WERI-Rb-1 (cell line): Measurements from ENCODE around the gene ZNF740.

ENCODE experiments used
- DNase-seq: peaks from one replicate; pipeline ENCODE4 v3.0.0-alpha.2; 2020
- H3K27ac ChIP-seq: fragments of 250-450 bp; sonication (Bioruptor Pico); 2 replicates; pipeline ENCODE4 v1.5.1; 2020; ENCODE audit warnings: mild to moderate bottlenecking, moderate library complexity
- H3K27me3 ChIP-seq: fragments of 250-450 bp; sonication (Bioruptor Pico); 2 replicates; pipeline ENCODE4 v1.5.1; 2021; ENCODE audit warnings: mild to moderate bottlenecking, low read depth, moderate library complexity; ENCODE audit not compliant: insufficient read depth, severe bottlenecking
- H3K36me3 ChIP-seq: fragments of 250-450 bp; sonication (Bioruptor Pico); 2 replicates; pipeline ENCODE4 v1.5.1; 2020; ENCODE audit warnings: mild to moderate bottlenecking, moderate library complexity
- H3K4me3 ChIP-seq: 2 replicates; pipeline ENCODE4 v1.5.1; 2011; ENCODE audit warnings: low read depth, mild to moderate bottlenecking, control low read depth, low read length
- H3K9me3 ChIP-seq: fragments of 250-450 bp; sonication (Bioruptor Pico); 2 replicates; pipeline ENCODE4 v1.5.1; 2021; ENCODE audit warnings: mild to moderate bottlenecking, moderate library complexity; ENCODE audit not compliant: severe bottlenecking
- TF ChIP-seq, protein P1 (sequence below): IDR thresholded peaks from 2 replicates; pipeline ENCODE4 v1.5.1; 2011; ENCODE audit warnings: low read depth, mild to moderate bottlenecking, control low read depth, inconsistent platforms, low read length

Gene ZNF740

DNA sequence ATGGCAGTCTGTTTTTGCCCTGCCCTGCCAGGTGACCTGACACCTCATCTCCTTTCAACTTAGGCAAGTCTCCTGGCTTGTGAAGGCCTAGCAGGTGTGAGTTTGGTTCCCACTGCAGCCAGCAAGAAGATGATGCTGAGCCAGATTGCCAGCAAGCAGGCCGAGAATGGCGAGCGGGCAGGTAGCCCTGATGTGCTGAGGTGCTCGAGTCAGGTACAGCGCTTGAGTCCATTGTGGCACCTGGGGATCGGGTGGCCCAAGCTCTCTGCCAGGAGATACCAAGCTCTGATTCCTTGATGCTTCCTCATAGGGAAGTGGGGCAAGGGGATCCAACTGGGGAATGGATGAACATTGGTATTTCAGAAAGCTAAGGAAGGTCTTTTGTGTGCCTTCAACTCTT, 4.3 kb downstream of the ZNF740 start:
- peaks cover 71% of the 10 kb centered on the region for H3K36me3 ChIP-seq
- no peak overlapping the region for H3K27ac ChIP-seq
- no peaks in the 10 kb centered on the region for H3K9me3 ChIP-seq
- TF ChIP-seq, protein P1, sequence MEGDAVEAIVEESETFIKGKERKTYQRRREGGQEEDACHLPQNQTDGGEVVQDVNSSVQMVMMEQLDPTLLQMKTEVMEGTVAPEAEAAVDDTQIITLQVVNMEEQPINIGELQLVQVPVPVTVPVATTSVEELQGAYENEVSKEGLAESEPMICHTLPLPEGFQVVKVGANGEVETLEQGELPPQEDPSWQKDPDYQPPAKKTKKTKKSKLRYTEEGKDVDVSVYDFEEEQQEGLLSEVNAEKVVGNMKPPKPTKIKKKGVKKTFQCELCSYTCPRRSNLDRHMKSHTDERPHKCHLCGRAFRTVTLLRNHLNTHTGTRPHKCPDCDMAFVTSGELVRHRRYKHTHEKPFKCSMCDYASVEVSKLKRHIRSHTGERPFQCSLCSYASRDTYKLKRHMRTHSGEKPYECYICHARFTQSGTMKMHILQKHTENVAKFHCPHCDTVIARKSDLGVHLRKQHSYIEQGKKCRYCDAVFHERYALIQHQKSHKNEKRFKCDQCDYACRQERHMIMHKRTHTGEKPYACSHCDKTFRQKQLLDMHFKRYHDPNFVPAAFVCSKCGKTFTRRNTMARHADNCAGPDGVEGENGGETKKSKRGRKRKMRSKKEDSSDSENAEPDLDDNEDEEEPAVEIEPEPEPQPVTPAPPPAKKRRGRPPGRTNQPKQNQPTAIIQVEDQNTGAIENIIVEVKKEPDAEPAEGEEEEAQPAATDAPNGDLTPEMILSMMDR: no peak
- no peak overlapping the region for H3K4me3 ChIP-seq
- H3K27me3 ChIP-seq: no peaks in the 10 kb centered on the region
- DNase-seq: no peak

- H3K4me3 ChIP-seq: no peak overlapping the region
- H3K27me3 ChIP-seq: no peaks in the 10 kb centered on the region
- TF ChIP-seq, protein P1: no peak
- no peak overlapping the region for H3K27ac ChIP-seq
- no peak for DNase-seq
- H3K36me3 ChIP-seq: peaks cover 71% of the 10 kb centered on the region
- no peaks in the 10 kb centered on the region for H3K9me3 ChIP-seq
Measured at GRCh38 chr12:53185582-53186153, 5.1 kb downstream of the ZNF740 start.

DNA sequence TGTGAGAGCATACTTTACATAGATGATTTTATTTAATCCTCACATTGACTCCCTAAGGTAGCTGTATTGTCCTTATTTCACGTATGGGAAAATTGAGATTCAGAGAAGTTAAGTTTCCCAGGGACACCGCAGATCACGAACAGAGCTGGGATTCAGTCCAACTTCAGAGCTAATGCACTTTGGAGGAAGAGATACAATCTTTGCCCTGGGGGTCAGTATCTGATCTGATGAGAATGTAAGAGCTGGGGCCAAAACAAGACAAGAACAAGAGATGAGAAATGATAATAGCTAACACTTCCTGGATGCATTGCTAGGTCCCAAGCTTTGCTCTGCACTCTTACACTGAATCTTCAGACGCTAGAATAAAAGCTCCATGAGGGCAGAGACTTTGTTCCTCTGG, 6.2 kb downstream of the ZNF740 start:
- no peak for DNase-seq
- TF ChIP-seq, protein P1: no peak
- no peaks in the 10 kb centered on the region for H3K27me3 ChIP-seq
- no peak overlapping the region for H3K4me3 ChIP-seq
- H3K27ac ChIP-seq: no peak overlapping the region
- no peaks in the 10 kb centered on the region for H3K9me3 ChIP-seq
- H3K36me3 ChIP-seq: peaks cover 76% of the 10 kb centered on the region

GRCh38 chr12:53187145-53187899, 6.8 kb downstream of the ZNF740 start:
- H3K27ac ChIP-seq: no peak overlapping the region
- TF ChIP-seq, protein P1: no peak
- H3K4me3 ChIP-seq: no peak overlapping the region
- no peaks in the 10 kb centered on the region for H3K27me3 ChIP-seq
- no peak for DNase-seq
- H3K9me3 ChIP-seq: no peaks in the 10 kb centered on the region
- H3K36me3 ChIP-seq: peaks cover 70% of the 10 kb centered on the region

DNA sequence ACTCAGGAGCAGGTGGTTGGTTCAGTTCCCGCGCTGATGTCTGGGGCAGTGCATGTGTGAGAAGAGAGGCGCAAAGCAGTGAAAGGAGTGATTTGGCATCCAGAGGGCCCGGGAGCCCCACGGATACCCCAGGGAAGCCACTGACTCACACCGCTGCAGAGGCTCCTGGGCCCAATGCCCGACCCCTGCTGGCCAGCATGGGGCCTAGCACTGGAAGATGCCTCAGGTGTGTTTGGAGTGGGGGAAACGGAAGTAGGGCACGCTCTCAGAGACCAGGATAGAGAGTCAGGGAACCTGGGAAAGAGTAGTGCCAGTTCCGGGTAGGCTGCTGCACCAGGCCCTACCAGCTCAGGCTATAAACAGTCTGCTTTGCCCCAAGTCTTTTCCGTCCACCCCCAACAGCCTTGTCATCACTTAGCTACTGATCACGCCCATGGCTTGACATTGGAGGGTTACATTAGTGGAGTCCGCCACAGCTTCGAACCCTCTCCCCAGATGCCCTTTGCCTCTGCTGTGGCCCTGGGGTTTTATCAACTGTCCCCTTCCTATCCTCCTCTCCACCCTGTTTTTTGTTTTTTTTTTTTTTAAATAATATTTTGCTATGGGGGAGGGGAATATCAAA, 9.7 kb downstream of the ZNF740 start:
- DNase-seq: peak; percentile 62
- H3K27me3 ChIP-seq: no peaks in the 10 kb centered on the region
- TF ChIP-seq, protein P1: peak; percentile 89
- no peak overlapping the region for H3K27ac ChIP-seq
- H3K9me3 ChIP-seq: no peaks in the 10 kb centered on the region
- peaks cover 41% of the 10 kb centered on the region for H3K36me3 ChIP-seq
- H3K4me3 ChIP-seq: no peak overlapping the region
